PC-3 (cell line): ENCODE results near the gene TINCR. TPM values are rescaled to one million over a fixed set of nuclear protein-coding genes. Genes with fewer than 3 reads are reported as not detected.

Experiments used
- ATAC-seq: fragments of 200-7000 bp; cut with Tn5 transposase; 2 replicates; pipeline ENCODE4 v1.9.1; 2020; ENCODE audit warnings: mild to moderate bottlenecking, moderate library complexity
- BruUV-seq: library from RNA; stranded (reverse); fragments of 400-500 nt; replicated peaks from 2 replicates; lab custom pipeline; 2021; lab: Mats Ljungman, UMichigan
- CTCF ChIA-PET: fragments of 300-600 bp; sonication (Branson Sonifier 250); formaldehyde crosslinking; loops from one replicate; lab custom pipeline; 2022; ENCODE audit warnings: antibody characterized with exemption; lab: Charles Lee
- POLR2A ChIA-PET: fragments of 300-600 bp; sonication (Branson Sonifier 250); formaldehyde crosslinking; loops from one replicate; lab custom pipeline; 2022; ENCODE audit warnings: antibody characterized with exemption; ENCODE audit not compliant: unreplicated experiment; lab: Charles Lee
- DNase-seq: peaks from one replicate; pipeline ENCODE4 v3.0.0-alpha.2; 2015
- H2AFZ ChIP-seq: fragments of 300-600 bp; sonication (generic); 2 replicates; pipeline ENCODE4 v1.6.0; 2016; ENCODE audit warnings: antibody characterized with exemption, low read length
- H3F3A ChIP-seq: fragments of 300-600 bp; sonication (generic); one replicate; pipeline ENCODE4 v1.6.0; 2017; ENCODE audit warnings: antibody characterized with exemption, low read length, control low read depth, mild to moderate bottlenecking; ENCODE audit not compliant: unreplicated experiment
- H3K27ac ChIP-seq: fragments of 300-600 bp; sonication (generic); 2 replicates; pipeline ENCODE4 v1.5.1; 2016; ENCODE audit warnings: mild to moderate bottlenecking, low read length
- H3K27me3 ChIP-seq: fragments of 300-600 bp; sonication (generic); 2 replicates; pipeline ENCODE4 v1.6.1; 2016; ENCODE audit warnings: low read length, mixed read lengths
- H3K36me3 ChIP-seq: fragments of 300-600 bp; sonication (generic); 2 replicates; pipeline ENCODE4 v1.6.1; 2016; ENCODE audit warnings: low read depth, mixed run types, low read length, mixed read lengths
- H3K4me1 ChIP-seq: fragments of 300-600 bp; sonication (generic); 2 replicates; pipeline ENCODE4 v1.5.1; 2016; ENCODE audit warnings: low read length; ENCODE audit not compliant: insufficient read depth
- H3K4me2 ChIP-seq: fragments of 300-600 bp; sonication (generic); 2 replicates; pipeline ENCODE4 v1.6.0; 2016; ENCODE audit warnings: low read length
- H3K4me3 ChIP-seq: fragments of 300-600 bp; sonication (generic); 2 replicates; pipeline ENCODE4 v1.5.1; 2016; ENCODE audit warnings: mild to moderate bottlenecking, low read length, mixed read lengths
- H3K79me2 ChIP-seq: fragments of 300-600 bp; sonication (generic); 2 replicates; pipeline ENCODE4 v1.6.1; 2017; ENCODE audit warnings: low read length, mixed read lengths
- H3K9ac ChIP-seq: fragments of 300-600 bp; sonication (generic); 2 replicates; pipeline ENCODE4 v1.6.0; 2016; ENCODE audit warnings: mild to moderate bottlenecking, low read length
- H3K9me2 ChIP-seq: fragments of 300-600 bp; sonication (generic); replicated peaks from 2 replicates; pipeline ENCODE4 v1.6.1; 2016; ENCODE audit warnings: mixed run types, low read length, mixed read lengths
- H3K9me3 ChIP-seq: fragments of 300-600 bp; sonication (generic); 2 replicates; pipeline ENCODE4 v1.6.1; 2016; ENCODE audit warnings: low read length, mixed read lengths
- H4K20me1 ChIP-seq: fragments of 300-600 bp; sonication (generic); 2 replicates; pipeline ENCODE4 v1.6.1; 2016; ENCODE audit warnings: low read length, mixed read lengths
- EZH2 ChIP-seq: fragments of 300-600 bp; sonication (generic); IDR thresholded peaks from one replicate; pipeline ENCODE4 v1.6.1; 2017; ENCODE audit warnings: antibody characterized with exemption, mild to moderate bottlenecking, low read length; ENCODE audit not compliant: unreplicated experiment
- EZH2phosphoT487 ChIP-seq: fragments of 300-600 bp; sonication (generic); IDR thresholded peaks from 2 replicates; pipeline ENCODE4 v1.6.1; 2018; ENCODE audit warnings: mild to moderate bottlenecking, antibody characterized with exemption, low read length, borderline replicate concordance
- intact Hi-C: fragments of 100-400 bp; cut with micrococcal nuclease; formaldehyde crosslinking; loops from 2 replicates; pipeline ENCODE4 v1.9.0; 2023
- total RNA-seq: library from RNA; depleted of rRNA; stranded (reverse); fragments of >200 nt; gene quantifications from 2 replicates; pipeline ENCODE4 v1.2.3, GENCODE V29; 2014
- TF ChIP-seq, protein P1 (sequence below): fragments of 300-600 bp; sonication (generic); conservative IDR thresholded peaks from 2 replicates; pipeline ENCODE4 v1.5.1; 2017; ENCODE audit warnings: antibody characterized with exemption, low read depth, mild to moderate bottlenecking, low read length

TINCR gene
- total RNA-seq, 1 experiment from 2014 or later: 0.58 TPM

DNA sequence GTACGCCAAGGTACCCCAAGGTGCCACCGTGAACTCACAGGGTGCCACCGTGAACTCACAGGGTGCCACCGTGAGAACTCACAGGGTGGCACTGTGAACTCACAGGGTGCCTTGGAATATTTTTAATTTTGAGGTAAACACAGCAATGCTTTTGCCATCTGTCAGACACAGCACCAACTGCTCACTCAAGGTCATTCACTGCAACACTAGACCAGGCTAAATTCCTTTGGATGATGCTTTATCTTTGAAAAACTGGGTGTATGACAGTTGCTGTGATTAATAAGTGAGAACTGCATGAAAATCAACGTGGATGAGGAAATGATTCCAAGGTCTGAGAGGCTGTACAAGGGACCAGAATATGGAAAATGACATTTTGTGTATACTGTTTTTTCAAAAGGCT is 35.9 kb upstream of the TINCR start:
- DNase-seq: no peak
- H3K4me1 ChIP-seq: peaks cover 16% of the 10 kb centered on the region
- no peak overlapping the region for H3K27ac ChIP-seq
- POLR2A ChIA-PET: no interaction called here
- no peak overlapping the region for H2AFZ ChIP-seq
- no peak for TF ChIP-seq EZH2phosphoT487
- TF ChIP-seq, protein P1, sequence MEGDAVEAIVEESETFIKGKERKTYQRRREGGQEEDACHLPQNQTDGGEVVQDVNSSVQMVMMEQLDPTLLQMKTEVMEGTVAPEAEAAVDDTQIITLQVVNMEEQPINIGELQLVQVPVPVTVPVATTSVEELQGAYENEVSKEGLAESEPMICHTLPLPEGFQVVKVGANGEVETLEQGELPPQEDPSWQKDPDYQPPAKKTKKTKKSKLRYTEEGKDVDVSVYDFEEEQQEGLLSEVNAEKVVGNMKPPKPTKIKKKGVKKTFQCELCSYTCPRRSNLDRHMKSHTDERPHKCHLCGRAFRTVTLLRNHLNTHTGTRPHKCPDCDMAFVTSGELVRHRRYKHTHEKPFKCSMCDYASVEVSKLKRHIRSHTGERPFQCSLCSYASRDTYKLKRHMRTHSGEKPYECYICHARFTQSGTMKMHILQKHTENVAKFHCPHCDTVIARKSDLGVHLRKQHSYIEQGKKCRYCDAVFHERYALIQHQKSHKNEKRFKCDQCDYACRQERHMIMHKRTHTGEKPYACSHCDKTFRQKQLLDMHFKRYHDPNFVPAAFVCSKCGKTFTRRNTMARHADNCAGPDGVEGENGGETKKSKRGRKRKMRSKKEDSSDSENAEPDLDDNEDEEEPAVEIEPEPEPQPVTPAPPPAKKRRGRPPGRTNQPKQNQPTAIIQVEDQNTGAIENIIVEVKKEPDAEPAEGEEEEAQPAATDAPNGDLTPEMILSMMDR: no peak
- TF ChIP-seq EZH2: no peak
- peaks cover 32% of the 10 kb centered on the region for H4K20me1 ChIP-seq
- H3K4me3 ChIP-seq: no peak overlapping the region
- H3K27me3 ChIP-seq: no peaks in the 10 kb centered on the region
- CTCF ChIA-PET: no interaction called here
- peaks cover 55% of the 10 kb centered on the region for H3K79me2 ChIP-seq
- H3F3A ChIP-seq: no peaks in the 10 kb centered on the region
- H3K9me3 ChIP-seq: no peaks in the 10 kb centered on the region
- H3K4me2 ChIP-seq: no peak overlapping the region
- intact Hi-C loops: no loop called here
- H3K9me2 ChIP-seq: no peaks in the 10 kb centered on the region
- BruUV-seq: no TSS peak
- no peak for ATAC-seq
- no peak overlapping the region for H3K9ac ChIP-seq
- peaks cover 80% of the 10 kb centered on the region for H3K36me3 ChIP-seq

DNA sequence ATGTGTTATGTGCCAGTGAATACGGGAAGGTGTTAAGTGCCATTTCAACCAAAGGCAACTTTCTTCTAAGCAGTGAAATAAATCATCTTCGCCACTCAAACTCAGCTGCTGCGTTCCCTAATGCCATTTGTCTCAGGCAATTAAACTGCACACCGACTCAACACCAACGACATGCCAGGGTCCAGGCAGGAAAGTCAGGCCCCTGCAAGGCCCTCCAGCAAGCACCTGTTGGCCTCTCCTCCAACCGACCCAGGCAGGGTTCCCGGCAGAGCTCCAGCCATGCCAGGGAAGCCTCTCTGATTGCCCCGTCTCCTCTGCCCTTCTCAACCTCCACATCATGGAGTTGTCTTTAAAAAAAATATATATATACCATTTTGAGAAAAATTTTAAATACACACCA is 33.0 kb upstream of the TINCR start:
- intact Hi-C loops: no loop called here
- ATAC-seq (no peak), DNase-seq (no peak)
- H3K9me3 ChIP-seq: no peaks in the 10 kb centered on the region
- H3K4me3 ChIP-seq: no peak overlapping the region
- H3K9me2 ChIP-seq: no peaks in the 10 kb centered on the region
- no peak for TF ChIP-seq EZH2phosphoT487
- TF ChIP-seq, protein P1: no peak
- no peak for TF ChIP-seq EZH2
- no TSS peak for BruUV-seq
- H4K20me1 ChIP-seq: peaks cover 20% of the 10 kb centered on the region
- no peaks in the 10 kb centered on the region for H3K27me3 ChIP-seq
- H3F3A ChIP-seq: no peaks in the 10 kb centered on the region
- ChIA-PET POLR2A (no interaction called here), CTCF (no interaction called here)
- no peak overlapping the region for H3K27ac ChIP-seq
- H2AFZ ChIP-seq: no peak overlapping the region
- H3K4me2 ChIP-seq: no peak overlapping the region
- peaks cover 90% of the 10 kb centered on the region for H3K36me3 ChIP-seq
- no peaks in the 10 kb centered on the region for H3K4me1 ChIP-seq
- no peak overlapping the region for H3K9ac ChIP-seq
- H3K79me2 ChIP-seq: peaks cover 29% of the 10 kb centered on the region

DNA sequence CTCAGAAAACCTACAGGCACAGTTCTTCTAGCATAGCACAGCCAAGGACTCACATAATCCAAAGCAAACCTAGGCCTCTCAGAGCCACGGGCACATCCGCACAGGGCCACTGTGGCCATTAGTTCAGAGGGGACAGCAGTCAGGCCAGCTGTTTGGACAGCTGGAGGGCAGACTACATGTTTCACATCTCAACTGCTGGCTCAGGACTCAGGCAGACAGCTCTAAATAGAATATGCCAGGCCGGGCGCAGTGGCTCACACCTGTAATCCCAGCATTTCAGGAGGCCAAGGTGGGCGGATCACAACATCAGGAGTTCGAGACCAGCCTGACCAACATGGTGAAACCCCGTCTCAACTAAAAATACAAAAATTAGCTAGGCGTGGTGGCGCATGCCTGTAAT is 28.0 kb upstream of the TINCR start:
- no TSS peak for BruUV-seq
- CTCF ChIA-PET: no interaction called here
- DNase-seq (no peak), ATAC-seq (no peak; the same call in 1 of the 2 replicates)
- Histone ChIP-seq H3K79me2 (no peaks in the 10 kb centered on the region), H3K4me2 (no peak overlapping the region), H3K27me3 (no peaks in the 10 kb centered on the region), H3K36me3 (peaks cover 96% of the 10 kb centered on the region), H3K4me3 (no peak overlapping the region), H3F3A (no peaks in the 10 kb centered on the region), H2AFZ (no peak overlapping the region), H3K9me2 (no peaks in the 10 kb centered on the region), H3K9me3 (no peaks in the 10 kb centered on the region), H3K4me1 (no peaks in the 10 kb centered on the region), H3K27ac (no peak overlapping the region), H3K9ac (no peak overlapping the region), H4K20me1 (peaks cover 16% of the 10 kb centered on the region)
- TF ChIP-seq EZH2 (no peak), EZH2phosphoT487 (no peak)
- TF ChIP-seq, protein P1: no peak
- POLR2A ChIA-PET: no interaction called here
- intact Hi-C loops: no loop called here
